D721Med (cell line): Measurements from ENCODE around the gene ARHGEF1.

Source experiments
- DNase-seq: peaks from one replicate; pipeline ENCODE4 v3.0.0; 2011; ENCODE audit warnings: low spot score; ENCODE audit not compliant: insufficient read length
- FAIRE-seq: peaks from 2 replicates; lab custom pipeline; 2011; peaks lifted over from hg19 to GRCh38; lab: Jason Lieb, UNC
- CTCF ChIP-seq: IDR thresholded peaks from 2 replicates; pipeline ENCODE4 v1.5.1; 2012; ENCODE audit warnings: mild to moderate bottlenecking, control low read depth; ENCODE audit not compliant: insufficient read depth; ENCODE audit errors: missing control alignments

The ARHGEF1 gene

GRCh38 chr19:41927497-41928192 is 44.7 kb downstream of the ARHGEF1 start:
- no peak for TF ChIP-seq CTCF
- DNase-seq (no peak), FAIRE-seq (no peak)

- DNase-seq (no peak), FAIRE-seq (no peak)
- TF ChIP-seq CTCF: no peak
Observed at GRCh38 chr19:41928221-41928683, 45.3 kb downstream of the ARHGEF1 start, which contains the start of gene ERFL. Gene ERFL (minus strand): TSS chr19:41928449. CDS start chr19:41912919, 15,530 bp downstream.

- FAIRE-seq (no peak), DNase-seq (no peak)
- TF ChIP-seq CTCF: no peak
Observed at GRCh38 chr19:41928754-41929535, 46.0 kb downstream of the ARHGEF1 start.

GRCh38 chr19:41929536-41930071 is 46.6 kb downstream of the ARHGEF1 start:
- DNase-seq: no peak
- FAIRE-seq: no peak
- TF ChIP-seq CTCF: no peak

- DNase-seq (no peak), FAIRE-seq (no peak)
Observed at GRCh38 chr19:41930322-41930722, 47.3 kb downstream of the ARHGEF1 start.

GRCh38 chr19:41930926-41931592 is 48.1 kb downstream of the ARHGEF1 start:
- peak; percentile 53 for TF ChIP-seq CTCF
- peak; percentile 82 for DNase-seq
- no peak for FAIRE-seq

More at GRCh38 chr19:41930322-41930722, 47.3 kb downstream of the ARHGEF1 start:
- no peak for TF ChIP-seq CTCF
